Glomerular visceral epithelial cell (primary cell): ENCODE results near the gene FABP1.

Experiments used
- DNase-seq: peaks from one replicate; pipeline ENCODE4 v3.0.0-alpha.2; 2016; ENCODE audit errors: extremely low spot score

FABP1 gene

DNA sequence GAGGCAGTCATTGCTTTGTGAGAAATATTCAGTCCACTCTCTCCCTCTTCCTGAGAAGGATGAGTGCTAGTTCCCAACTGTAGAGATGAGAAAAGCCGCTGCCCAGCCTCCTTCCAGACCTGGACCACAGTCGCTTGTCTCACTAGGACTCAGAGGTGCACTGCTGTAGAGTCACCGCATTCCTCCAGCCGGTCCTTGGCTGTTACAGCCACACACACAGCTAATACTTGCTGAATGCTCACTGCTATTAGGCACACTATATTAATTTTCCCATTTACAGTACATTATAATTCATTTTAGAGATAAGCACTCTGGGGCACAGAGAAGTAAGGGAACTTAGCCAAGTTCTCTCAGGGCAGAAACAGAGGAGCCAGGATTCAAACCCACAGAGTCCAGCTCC lies 10.0 kb upstream of the FABP1 start:
- no peak for DNase-seq

DNA sequence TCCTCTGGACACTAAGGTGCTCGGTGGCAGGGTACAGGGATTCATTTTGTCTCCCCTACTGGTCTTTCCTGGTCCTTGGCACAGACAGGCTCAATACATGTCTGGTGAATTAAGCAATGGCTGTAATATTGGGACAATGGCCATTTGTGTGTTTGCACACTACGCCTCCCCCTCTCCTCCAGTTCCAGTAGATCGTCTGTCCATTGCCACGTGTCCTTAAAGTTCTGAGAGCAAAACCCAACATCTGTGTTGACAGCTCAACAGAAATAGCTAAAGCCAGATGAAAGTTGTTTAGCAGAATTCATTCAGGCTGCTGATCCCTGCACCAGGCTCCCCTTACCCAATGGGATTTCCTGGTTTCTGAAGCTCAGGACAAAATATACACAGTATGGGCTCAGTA lies 9.0 kb upstream of the FABP1 start:
- no peak for DNase-seq

DNA sequence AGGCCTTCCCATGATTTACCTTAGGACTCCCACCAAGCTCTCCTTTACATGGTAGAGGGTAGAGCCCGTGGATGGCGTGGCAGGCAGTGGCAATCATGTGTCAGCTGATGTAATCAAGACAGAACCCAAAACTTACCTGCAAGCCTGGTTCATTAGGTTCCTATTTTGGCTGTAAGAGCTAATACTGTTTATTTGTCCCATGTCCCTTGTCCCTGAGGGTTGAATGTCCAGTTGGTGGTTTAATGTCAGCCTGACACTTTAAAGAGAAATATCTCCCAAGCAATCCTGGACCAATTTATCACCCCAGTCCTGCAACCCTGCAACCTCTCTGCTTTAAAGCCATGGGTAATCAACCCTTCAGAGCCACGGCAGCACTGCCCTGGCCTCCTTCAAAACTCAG lies 6.0 kb upstream of the FABP1 start:
- DNase-seq = no peak

DNA sequence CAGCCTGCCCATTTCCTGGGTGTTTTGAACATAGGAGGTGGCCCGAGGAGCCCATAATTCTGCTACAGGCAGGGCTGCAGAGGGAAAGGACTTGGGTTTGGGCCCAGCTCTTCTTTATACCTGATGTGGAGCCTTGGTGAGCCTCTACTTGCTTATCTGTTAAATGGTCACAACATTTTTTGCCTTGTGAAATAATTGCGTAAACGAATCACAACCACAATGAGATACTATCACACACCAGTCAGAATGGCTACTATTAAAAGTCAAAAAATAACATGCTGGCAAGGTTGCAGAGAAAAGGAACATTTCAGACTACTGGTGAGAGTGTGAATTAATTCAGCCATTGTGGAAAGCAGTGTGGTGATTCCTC lies 4.1 kb upstream of the FABP1 start:
- no peak for DNase-seq

DNA sequence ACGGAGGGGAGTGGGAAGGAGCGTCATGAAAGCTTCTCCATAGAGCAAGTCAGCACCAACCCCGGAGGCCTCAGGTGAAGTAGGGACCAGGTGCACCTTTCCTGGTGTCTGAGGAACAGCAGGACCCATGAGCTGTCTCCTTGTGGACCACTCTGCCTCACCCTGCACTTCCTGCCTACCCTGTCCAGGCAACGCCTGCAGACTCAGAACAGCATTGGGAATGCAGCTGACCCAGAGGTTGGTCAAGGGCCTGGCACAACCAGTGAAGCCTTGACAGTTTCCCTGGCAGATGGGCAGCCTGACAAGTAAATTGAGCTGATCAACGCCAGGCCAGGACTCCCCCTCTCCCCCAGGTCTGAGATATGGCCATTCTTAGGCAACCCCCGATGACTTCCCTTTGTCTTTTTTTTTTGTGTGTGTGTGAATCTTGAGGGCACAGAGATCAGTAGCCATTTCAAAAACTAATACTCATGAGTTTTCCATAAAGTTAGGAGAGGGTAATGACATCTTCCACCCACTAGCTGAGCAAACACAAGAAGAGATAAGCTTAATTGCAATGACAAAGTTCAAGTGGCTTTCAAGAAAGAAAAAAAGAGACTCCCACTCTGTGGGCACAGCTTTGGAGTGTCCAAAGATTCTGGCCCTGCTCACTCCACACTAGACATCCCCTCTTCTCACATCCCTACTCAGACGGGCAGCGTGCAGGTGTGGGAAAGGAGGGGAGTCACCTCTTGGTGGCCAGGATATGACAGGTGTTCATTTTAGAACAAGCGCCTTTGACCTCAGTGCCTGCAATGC lies 3.5 kb upstream of the FABP1 start:
- no peak for DNase-seq

DNA sequence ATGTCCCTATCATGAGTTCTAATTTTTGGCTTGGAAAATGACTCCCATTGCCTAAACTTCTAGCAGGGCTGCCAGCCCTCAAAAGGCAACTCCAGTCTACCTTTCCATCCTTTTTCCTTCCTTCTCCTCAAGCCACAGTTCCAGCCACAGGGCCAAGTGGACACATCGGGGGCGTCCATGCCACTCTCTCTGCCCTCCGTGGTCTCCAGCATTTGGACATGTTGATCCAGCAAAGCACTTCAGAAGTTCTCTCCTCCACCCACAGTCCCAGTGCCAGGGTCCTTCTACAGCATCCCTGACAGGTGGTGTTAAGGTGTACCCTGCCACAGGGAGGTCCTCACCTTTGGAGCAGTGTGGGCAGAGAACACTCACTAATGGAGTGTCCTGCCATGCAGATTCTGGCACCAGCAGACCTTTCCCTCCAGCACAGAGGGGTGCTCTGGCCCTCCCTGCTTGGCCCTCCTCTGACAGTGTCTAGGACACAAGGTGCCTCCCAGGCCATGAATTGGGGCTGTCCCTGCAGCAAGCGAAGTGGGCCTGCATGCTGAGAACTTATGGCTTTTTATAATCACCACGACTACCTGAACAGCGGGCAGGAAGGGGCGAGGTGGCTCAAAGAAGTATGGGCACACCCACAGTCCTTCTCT lies 1.6 kb upstream of the FABP1 start:
- no peak for DNase-seq

DNA sequence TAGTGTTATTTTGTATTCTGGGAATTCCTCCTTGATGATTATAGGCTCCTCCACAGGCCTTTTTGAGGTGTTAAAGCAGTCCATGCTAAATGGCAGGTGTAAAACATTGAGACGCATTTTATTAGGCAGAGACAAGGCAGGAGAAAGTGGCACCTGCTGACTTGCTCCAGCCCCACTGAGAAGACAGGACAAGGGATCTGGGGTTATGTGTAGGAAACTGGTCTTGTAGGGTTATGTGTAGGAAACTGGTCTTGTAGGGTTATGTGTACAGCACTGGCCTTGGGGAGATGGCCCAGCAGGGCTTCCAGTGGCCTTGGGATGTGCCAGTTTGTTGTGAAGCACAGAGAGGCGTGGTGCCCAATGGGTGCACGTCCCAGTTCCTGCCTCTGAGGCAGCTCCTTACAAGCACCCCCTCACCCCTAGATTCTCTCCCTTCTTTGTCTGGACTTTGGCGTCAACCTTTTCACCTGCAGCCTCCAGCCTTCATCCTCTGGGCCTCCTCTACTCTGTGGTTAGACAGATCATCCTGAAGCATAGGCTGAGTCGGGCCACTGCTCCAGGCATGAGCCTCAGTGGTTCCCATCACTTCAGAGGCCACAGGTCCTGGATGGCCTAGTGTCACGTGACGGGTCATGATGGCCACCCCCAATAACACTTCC lies 921 bp upstream of the FABP1 start:
- DNase-seq = no peak

DNA sequence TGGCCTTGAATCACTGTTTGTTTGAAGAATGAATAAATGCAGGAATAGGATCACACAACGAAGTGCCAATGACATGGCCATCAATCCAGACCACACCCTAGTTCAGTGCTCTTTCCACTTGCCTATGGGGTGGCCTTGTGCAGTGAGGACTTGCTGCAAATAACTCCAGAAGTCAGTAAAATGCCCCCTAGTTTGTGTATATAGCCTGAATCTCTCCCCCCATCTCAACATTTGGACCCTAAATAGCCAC lies 299 bp downstream of the FABP1 start:
- no peak for DNase-seq

DNA sequence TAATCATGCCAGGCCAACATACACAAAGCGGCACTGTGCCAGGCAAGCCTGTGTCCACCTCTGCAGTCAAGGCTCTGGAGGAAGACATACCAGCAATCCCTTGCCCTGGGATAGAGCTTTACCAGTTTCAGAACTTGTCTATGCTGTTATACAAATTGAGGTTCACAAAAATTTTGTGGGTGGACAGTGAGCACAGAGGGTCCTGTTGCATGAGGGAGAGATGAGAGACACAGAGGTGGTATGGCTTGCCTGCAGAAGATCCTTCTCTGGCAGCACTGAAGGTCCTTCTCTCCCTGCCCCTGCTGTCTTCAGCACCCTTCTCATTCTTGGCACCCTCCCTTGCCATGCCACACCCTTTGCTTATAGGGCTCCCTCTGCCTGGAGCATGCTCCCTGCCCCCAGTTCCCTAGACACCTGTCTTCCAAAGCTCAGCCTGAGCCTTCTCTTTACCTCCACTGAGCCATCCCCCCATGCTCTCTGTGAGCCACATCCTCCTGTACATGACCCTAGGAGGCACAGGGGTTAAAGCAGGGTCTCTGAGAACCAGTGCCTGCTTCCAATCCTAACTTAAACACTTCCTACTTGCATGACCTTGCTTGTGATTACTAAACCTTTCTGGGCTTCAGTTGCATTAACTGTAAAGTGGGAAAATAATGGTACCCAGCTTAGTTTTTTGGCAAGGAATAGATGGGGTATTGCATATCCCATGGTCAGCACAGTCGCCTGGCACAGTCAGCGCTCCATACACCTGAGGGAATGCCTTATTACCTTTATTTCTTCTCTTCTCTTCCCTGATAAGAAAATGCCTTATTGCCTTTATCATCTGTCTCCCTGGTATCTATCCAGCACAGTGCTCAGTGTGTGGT lies 857 bp downstream of the FABP1 start:
- no peak for DNase-seq

DNA sequence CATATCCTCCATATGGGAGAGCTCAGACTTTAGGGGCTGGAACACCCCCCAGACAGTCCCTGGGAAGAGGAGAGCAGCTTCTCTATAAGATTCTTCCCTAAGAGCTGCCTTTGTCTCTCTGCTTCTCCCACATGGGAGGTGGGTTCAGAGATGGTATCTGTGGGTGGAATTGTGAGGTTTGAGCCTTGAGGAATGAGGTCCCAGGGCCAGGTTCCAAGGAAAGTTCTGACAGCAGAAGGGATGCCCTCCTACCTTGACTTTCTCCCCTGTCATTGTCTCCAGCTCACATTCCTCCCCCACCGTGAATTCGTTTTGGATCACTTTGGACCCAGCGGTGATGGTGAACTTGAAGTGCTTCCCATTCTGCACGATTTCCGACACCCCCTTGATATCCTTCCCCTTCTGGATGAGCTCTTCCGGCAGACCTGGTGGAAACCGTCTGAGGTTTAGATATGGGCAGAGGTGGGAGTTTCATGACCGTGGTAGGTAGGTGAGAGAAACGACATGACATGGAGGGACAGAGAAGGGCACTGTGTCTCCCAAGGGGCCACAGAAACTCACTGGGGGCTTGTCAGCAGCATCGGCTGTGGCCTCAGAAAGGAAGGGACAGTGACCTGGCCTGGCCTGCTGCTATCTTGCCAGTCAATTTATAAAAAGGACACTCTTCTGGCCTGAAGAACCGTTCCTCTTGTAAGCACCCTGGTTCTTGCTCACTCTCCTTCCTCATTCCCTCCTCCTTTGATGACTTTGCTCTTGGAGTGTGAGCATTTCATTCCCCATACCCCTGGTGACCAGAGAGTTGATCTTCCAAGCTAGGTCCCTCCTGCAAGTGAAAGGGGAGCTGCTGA lies 1.7 kb downstream of the FABP1 start:
- DNase-seq = no peak

DNA sequence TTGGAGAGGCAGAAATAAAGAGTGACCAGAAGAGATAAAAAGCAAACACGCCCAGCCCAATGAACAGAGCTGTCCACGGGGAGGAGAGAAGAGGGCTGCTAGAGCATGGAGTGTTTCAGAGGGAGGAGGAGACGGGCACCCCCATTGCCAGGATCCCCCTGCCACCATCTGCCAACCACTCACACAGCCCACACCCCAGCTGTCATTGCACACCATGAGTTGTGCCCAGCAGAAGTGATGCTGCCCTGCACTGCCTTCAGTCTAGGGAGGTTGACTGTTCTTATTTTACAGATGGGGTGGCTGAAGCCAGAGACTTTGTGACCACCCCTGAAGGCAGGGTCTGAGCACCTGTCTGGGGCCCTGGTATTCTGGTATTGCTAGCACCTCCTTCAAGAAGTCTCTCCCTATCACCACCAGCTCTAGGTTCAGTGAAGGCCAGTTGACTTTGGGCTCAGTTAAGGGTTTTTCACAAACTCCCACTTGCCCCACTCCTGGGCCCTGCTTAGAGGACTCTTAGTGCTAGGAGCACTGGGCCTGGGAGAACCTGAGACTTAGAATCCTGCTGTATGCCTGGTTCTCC lies 2.4 kb downstream of the FABP1 start:
- no peak for DNase-seq

DNA sequence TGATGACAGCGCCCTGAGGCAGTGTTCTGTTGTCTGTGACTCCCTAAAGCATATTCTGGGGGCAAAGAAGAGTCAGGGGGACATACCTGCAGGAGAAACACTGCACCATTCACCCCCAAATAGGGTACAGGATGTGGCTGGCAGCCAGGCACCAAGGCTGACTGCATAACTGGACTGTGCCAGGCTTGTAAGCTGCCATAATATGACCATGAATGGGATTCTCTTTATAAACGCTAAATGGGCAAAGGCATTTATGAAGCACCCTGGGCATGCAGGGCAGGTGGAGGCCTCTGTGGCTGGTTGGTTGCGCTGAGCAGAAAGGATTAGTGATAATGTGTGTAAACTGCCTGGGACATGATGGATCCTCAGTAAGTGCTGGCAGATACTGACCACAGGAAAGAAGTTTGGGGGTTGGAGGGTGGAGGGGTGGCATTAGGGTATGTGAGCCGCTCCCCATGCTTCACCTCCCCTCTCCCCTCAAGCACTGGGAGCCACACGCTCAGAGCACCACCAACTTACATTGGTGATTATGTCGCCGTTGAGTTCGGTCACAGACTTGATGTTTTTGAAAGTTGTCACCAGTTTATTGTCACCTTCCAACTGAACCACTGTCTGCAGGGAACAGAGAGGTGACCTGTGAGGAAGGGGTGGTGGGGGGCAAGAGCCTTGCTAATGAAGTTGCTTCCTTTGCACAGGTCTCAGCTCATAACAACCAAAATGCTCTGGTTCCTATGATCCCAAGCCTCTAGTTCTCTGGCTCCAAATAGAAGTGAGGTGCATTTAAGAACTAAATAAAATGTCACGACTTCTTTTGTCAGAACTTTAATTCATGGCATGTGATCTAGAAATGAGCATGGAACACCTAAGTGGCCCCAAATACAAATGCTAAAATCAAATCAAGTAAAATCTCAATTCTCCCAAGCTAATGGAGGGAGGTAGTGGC lies 3.6 kb downstream of the FABP1 start:
- no peak for DNase-seq

DNA sequence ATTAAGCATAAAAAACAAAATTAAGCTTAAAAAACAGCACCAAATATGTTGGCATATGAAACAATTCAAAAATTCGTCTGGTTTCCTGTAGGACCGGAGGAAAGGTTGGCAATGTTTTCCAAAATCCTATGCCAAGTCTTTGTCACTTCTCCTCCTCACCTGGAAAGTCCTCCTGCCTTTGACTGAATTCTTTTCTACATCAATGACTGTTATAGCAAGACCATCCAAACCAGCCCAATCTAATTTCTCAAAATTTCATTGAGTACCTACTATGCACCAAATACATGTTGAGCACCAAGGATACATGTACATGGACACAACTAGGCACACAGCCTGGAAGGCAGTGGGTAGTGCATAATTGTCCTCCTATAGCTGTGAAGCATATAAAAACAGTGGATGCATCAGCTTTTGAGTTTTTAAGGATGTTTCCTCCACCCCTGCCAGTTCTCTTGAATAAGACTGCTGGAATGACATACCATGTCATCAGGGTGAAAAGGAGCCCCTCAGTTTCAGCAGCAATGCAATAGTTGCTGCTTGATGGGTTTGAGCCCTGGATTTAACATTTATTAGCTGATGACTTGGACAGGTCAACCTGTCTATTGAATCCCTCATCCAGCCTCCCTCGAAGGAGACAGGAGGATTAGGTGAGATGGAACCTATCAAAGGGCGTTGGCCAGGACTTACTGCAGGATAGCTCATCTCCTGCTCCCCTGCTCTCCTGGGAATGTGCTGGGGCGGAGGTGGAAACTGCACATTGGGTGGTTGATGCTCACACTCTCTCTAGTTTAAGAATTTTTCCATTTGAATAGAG lies 4.5 kb downstream of the FABP1 start:
- no peak for DNase-seq

DNA sequence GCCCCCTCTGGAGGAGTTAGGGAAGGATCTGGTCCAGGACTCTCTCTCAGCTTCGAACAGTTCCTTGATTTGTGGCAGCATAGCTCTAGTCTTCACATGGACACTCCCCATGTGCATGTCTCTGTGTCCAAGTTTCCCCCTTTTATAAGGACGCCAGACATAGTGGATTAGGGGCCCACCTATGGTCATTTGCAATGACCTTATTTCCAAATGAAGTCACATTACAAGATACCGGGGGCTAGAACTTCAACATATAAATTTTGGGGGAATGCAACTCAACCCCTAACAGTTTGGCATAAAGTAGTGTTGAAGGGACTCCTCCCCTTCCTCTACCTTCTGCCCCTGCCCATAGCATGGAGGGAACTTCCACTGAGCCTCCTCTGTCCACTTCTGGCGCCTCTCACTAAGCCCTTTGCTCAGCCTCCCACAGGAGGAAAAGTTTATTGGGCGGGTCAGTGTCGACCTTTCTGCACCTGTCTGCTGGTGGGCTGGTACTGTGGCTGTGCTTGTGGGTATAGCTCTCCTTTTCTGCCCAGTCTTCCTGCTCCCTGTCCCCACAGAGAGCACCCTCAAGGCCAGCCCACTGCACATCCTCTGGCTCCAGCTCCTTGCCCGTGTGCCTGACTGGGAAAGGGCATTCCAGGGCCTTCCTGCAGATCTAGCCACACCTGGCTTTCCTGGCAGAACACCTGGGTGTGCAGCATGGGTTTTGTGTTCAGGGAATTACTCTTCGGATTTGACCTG lies 5.5 kb downstream of the FABP1 start:
- no peak for DNase-seq

DNA sequence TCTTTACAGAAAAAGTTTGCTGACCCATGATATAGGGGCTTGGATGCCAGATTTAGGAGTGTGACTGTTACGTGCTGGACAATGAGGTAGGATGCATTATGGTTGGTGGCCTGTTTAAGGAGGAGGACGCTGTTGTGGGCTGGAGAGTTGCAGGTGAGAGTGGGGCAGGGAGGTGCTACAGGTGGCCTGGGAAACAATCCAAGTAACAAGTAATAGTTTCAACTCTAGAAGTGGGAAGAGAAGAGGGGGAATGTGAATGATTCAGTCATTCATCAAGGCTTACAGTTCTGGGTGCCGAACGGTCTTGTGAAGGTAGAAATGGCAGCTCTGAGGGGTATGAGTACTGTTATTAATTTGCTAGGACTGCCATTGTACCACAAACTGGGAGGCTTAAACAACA lies 6.2 kb downstream of the FABP1 start:
- DNase-seq = no peak

DNA sequence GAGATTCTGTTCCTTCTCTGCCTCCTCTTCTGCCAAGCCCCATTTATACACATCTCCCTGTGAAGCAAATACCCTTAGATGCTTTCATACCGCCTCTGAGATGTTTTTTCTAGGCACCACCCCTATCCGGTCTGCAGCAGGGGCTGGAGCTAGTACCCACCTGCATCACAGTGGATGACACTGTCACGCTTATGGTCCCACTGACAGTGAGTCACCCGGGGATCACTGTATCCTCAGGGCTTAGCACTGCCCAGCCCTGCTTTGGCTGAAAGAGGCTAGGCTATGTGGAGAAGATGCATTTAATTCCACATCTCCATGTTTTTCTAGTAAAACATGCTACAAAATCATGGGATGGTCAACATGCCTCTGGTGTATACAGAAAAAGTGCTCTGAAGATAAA lies 9.9 kb downstream of the FABP1 start:
- no peak for DNase-seq

DNA sequence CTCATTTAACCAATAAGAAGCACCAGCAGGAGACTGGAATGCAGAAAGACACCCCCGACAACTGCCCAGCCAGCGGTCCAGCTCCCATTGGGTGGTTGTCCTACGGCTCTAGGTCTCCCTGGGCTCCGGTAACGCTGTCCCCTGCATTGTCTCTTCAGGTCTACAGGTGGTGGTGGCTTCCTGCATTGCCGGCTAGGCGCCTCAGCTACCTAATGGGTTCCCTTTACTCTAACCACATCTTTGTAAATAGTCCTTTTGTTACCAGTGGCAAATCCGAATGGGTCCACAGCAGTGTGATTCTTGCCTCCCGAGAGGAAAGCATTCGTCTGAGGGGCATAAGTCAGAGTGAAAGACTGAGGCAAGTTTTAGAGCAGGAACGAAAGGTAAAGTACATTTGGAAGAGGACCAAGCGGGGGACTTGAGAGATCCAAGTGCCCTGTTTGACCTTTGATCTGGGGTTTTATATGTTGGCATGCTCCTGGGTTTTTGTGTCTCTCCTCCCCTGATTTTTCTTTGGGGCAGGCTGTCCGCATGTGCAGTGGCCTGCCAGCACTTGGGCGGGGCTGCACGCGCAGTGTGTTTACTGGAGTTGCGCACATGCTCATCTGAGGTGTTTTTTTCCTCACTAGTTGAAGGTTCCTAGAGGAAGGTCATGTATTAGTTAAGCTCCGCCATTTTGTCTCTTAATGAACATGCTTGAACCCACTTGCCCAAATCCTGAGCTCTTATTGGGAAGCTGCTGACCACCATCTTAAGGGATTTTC lies 11.0 kb downstream of the FABP1 start:
- no peak for DNase-seq
